Neural cell (in vitro differentiated cells): ENCODE results near the gene RNU2-63P. TPM values are rescaled to one million over a fixed set of nuclear protein-coding genes. Genes with fewer than 3 reads are reported as not detected.
A peak's percentile ranks its signal among the peaks of the same experiment; 100 is the strongest.

Source experiments
- H2AFZ ChIP-seq: fragments of 200-600, 300-800 bp; sonication (generic), shearing (Covaris generic); 2 replicates; pipeline ENCODE4 v1.6.0; 2014; ENCODE audit warnings: low read depth, mild to moderate bottlenecking, antibody characterized with exemption, low read length, moderate library complexity
- H3F3A ChIP-seq: fragments of 200-600 bp; shearing (Covaris generic); 2 replicates; pipeline ENCODE4 v1.6.1; 2016; ENCODE audit warnings: mild to moderate bottlenecking, moderate library complexity, mixed read lengths, antibody characterized with exemption, low read length; ENCODE audit not compliant: insufficient read depth, poor library complexity, severe bottlenecking
- H3K27ac ChIP-seq: fragments of 200-600, 300-800 bp; sonication (generic), shearing (Covaris generic); 2 replicates; pipeline ENCODE4 v1.5.1; 2014; ENCODE audit warnings: mild to moderate bottlenecking, low read length, moderate library complexity
- H3K27me3 ChIP-seq: fragments of 300-800, 200-600 bp; sonication (generic), shearing (Covaris generic); 2 replicates; pipeline ENCODE4 v1.6.0; 2014; ENCODE audit warnings: mild to moderate bottlenecking, low read depth, low read length, moderate library complexity; ENCODE audit not compliant: insufficient read depth
- H3K36me3 ChIP-seq: fragments of 300-800, 200-600 bp; sonication (generic), shearing (Covaris generic); 2 replicates; pipeline ENCODE4 v1.5.1; 2014; ENCODE audit warnings: mild to moderate bottlenecking, antibody characterized with exemption, low read length, moderate library complexity; ENCODE audit not compliant: insufficient read depth
- H3K4me2 ChIP-seq: fragments of 300-800, 200-600 bp; sonication (generic), shearing (Covaris generic); 2 replicates; pipeline ENCODE4 v1.6.0; 2014; ENCODE audit warnings: mild to moderate bottlenecking, low read length
- H3K4me3 ChIP-seq: fragments of 300-800, 200-600 bp; sonication (generic), shearing (Covaris generic); 2 replicates; pipeline ENCODE4 v1.5.1; 2014; ENCODE audit warnings: mild to moderate bottlenecking, low read length, moderate library complexity
- H3K79me2 ChIP-seq: fragments of 200-600 bp; shearing (Covaris generic); replicated peaks from 2 replicates; pipeline ENCODE4 v1.6.0; 2014; ENCODE audit warnings: mild to moderate bottlenecking, low read length, moderate library complexity; ENCODE audit not compliant: insufficient read depth
- H3K9ac ChIP-seq: fragments of 300-800, 200-600 bp; sonication (generic), shearing (Covaris generic); 2 replicates; pipeline ENCODE4 v1.6.1; 2016; ENCODE audit warnings: mild to moderate bottlenecking, low read length, mixed read lengths
- H3K9me2 ChIP-seq: fragments of 200-600 bp; shearing (Covaris generic); 2 replicates; pipeline ENCODE4 v1.6.1; 2016; ENCODE audit warnings: mild to moderate bottlenecking, low read length, mixed read lengths; ENCODE audit not compliant: insufficient read depth
- H3K9me3 ChIP-seq: fragments of 200-600, 300-800 bp; sonication (generic), shearing (Covaris generic); 2 replicates; pipeline ENCODE4 v1.6.1; 2016; ENCODE audit warnings: mild to moderate bottlenecking, mixed run types, low read length, moderate library complexity, mixed read lengths
- H4K20me1 ChIP-seq: fragments of 200-600 bp; shearing (Covaris generic); 2 replicates; pipeline ENCODE4 v1.6.1; 2016; ENCODE audit warnings: mild to moderate bottlenecking, mixed run types; ENCODE audit not compliant: insufficient read depth
- EP300 ChIP-seq: fragments of 450-650 bp; conservative IDR thresholded peaks from 2 replicates; pipeline ENCODE4 v1.6.1; 2014; ENCODE audit warnings: antibody characterized with exemption, mild to moderate bottlenecking, moderate library complexity; ENCODE audit not compliant: poor library complexity, severe bottlenecking
- EZH2 ChIP-seq: fragments of 200-600, 300-800 bp; shearing (Covaris generic), sonication (generic); IDR thresholded peaks from 2 replicates; pipeline ENCODE4 v1.6.1; 2014; ENCODE audit warnings: antibody characterized with exemption, low read length, borderline replicate concordance, mild to moderate bottlenecking; ENCODE audit not compliant: insufficient read depth, poor library complexity, severe bottlenecking
- MXI1 ChIP-seq: fragments of 450-650 bp; conservative IDR thresholded peaks from 2 replicates; pipeline ENCODE4 v1.6.1; 2014; ENCODE audit warnings: antibody characterized with exemption, mild to moderate bottlenecking; ENCODE audit not compliant: poor library complexity, severe bottlenecking
- POLR2AphosphoS5 ChIP-seq: IDR thresholded peaks from 2 replicates; pipeline ENCODE4 v1.6.1; 2012
- RAD21 ChIP-seq: fragments of 450-650 bp; conservative IDR thresholded peaks from 2 replicates; pipeline ENCODE4 v1.6.1; 2014; ENCODE audit warnings: antibody characterized with exemption, mild to moderate bottlenecking, moderate library complexity
- SMC3 ChIP-seq: fragments of 450-650 bp; conservative IDR thresholded peaks from 2 replicates; pipeline ENCODE4 v1.6.1; 2014; ENCODE audit warnings: antibody characterized with exemption, mild to moderate bottlenecking, moderate library complexity; ENCODE audit not compliant: poor library complexity
- TAF1 ChIP-seq: IDR thresholded peaks from 2 replicates; pipeline ENCODE4 v1.6.1; 2012; ENCODE audit warnings: low read depth
- polyA minus RNA-seq: library from RNA; depleted of rRNA, polyadenylated mRNA; stranded (reverse); fragments of >200 nt; gene quantifications from 2 replicates; pipeline ENCODE4 v1.2.3, GENCODE V29; 2014
- polyA plus RNA-seq: library from polyadenylated mRNA; depleted of rRNA; stranded (reverse); fragments of >200 nt; gene quantifications from 2 replicates; pipeline ENCODE4 v1.2.3, GENCODE V29; 2014
- TF ChIP-seq, protein P1 (sequence below): fragments of 450-650 bp; IDR thresholded peaks from 2 replicates; pipeline ENCODE4 v1.5.1; 2014; ENCODE audit warnings: antibody characterized with exemption, mild to moderate bottlenecking, moderate library complexity; ENCODE audit not compliant: poor library complexity, severe bottlenecking
- TF ChIP-seq, protein P2 (sequence below): IDR thresholded peaks from 2 replicates; pipeline ENCODE4 v1.6.1; 2012; ENCODE audit warnings: borderline replicate concordance

RNU2-63P gene
- polyA plus RNA-seq, result not detected in 2 replicates
- not detected in 2 replicates for polyA minus RNA-seq

DNA sequence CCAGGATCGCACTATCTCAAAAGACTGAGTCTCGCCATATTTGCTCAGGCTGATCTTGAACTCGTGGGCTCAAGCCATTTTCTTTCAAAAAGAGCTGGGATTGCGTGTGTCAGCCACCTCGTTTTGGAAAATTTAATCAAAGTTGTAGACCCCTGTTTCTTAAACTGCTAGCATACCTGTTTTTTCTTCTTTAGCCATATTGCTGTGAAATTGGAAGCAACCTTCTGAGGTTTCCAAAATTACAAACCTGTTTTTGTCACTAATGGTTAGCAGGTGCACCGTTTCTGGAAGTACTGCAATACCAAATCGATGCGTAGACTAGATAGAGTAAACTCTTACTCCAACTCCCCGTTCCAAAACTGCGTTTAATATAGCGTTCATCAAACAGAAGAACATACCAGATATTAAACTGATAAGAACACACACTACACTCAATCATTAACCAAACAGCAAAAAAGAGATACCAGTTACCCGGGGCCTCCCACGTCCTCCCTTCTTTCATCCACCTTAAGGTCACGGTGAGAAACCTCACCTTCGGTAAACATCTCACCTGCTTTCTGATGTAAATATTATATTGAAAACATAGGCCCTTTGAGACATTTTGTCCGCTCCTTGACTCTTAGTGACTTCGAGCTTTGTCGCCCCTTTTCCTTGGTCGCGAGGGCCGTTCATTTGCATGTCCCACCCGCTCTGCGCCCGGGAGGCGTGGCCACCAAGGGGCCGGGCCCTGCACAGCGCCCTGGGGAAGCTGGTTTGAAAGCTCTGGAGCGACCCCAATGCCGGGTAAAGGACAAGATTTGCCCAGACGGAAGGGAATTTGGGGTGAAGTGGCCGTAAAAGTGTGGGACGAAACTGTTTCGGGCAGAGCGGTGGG is at the start of gene RNU2-63P:
Gene RNU2-63P, minus strand, starts transcription at position 462 of the 874 bp plus-strand sequence.
- Histone ChIP-seq H4K20me1 (no peaks in the 10 kb centered on the region), H3K36me3 (no peaks in the 10 kb centered on the region), H3K4me3 (peak within 1 kb of the TSS; percentile 70), H2AFZ (peak within 1 kb of the TSS; percentile 56), H3K27ac (peak within 1 kb of the TSS; percentile 33), H3K9ac (peak within 1 kb of the TSS; percentile 64), H3F3A (no peaks in the 10 kb centered on the region), H3K4me2 (no peak within 1 kb of the TSS), H3K9me3 (no peaks in the 10 kb centered on the region), H3K9me2 (no peaks in the 10 kb centered on the region), H3K27me3 (no peaks in the 10 kb centered on the region), H3K79me2 (no peaks in the 10 kb centered on the region)
- TF ChIP-seq TAF1, result no peak
- no peak for TF ChIP-seq SMC3
- TF ChIP-seq, protein P1, sequence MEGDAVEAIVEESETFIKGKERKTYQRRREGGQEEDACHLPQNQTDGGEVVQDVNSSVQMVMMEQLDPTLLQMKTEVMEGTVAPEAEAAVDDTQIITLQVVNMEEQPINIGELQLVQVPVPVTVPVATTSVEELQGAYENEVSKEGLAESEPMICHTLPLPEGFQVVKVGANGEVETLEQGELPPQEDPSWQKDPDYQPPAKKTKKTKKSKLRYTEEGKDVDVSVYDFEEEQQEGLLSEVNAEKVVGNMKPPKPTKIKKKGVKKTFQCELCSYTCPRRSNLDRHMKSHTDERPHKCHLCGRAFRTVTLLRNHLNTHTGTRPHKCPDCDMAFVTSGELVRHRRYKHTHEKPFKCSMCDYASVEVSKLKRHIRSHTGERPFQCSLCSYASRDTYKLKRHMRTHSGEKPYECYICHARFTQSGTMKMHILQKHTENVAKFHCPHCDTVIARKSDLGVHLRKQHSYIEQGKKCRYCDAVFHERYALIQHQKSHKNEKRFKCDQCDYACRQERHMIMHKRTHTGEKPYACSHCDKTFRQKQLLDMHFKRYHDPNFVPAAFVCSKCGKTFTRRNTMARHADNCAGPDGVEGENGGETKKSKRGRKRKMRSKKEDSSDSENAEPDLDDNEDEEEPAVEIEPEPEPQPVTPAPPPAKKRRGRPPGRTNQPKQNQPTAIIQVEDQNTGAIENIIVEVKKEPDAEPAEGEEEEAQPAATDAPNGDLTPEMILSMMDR, result no peak
- TF ChIP-seq MXI1, result no peak
- TF ChIP-seq, protein P2, sequence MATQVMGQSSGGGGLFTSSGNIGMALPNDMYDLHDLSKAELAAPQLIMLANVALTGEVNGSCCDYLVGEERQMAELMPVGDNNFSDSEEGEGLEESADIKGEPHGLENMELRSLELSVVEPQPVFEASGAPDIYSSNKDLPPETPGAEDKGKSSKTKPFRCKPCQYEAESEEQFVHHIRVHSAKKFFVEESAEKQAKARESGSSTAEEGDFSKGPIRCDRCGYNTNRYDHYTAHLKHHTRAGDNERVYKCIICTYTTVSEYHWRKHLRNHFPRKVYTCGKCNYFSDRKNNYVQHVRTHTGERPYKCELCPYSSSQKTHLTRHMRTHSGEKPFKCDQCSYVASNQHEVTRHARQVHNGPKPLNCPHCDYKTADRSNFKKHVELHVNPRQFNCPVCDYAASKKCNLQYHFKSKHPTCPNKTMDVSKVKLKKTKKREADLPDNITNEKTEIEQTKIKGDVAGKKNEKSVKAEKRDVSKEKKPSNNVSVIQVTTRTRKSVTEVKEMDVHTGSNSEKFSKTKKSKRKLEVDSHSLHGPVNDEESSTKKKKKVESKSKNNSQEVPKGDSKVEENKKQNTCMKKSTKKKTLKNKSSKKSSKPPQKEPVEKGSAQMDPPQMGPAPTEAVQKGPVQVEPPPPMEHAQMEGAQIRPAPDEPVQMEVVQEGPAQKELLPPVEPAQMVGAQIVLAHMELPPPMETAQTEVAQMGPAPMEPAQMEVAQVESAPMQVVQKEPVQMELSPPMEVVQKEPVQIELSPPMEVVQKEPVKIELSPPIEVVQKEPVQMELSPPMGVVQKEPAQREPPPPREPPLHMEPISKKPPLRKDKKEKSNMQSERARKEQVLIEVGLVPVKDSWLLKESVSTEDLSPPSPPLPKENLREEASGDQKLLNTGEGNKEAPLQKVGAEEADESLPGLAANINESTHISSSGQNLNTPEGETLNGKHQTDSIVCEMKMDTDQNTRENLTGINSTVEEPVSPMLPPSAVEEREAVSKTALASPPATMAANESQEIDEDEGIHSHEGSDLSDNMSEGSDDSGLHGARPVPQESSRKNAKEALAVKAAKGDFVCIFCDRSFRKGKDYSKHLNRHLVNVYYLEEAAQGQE, result no peak
- peak; percentile 90 for TF ChIP-seq POLR2AphosphoS5
- TF ChIP-seq RAD21, result no peak
- no peak for TF ChIP-seq EZH2
- TF ChIP-seq EP300, result peak; percentile 45

DNA sequence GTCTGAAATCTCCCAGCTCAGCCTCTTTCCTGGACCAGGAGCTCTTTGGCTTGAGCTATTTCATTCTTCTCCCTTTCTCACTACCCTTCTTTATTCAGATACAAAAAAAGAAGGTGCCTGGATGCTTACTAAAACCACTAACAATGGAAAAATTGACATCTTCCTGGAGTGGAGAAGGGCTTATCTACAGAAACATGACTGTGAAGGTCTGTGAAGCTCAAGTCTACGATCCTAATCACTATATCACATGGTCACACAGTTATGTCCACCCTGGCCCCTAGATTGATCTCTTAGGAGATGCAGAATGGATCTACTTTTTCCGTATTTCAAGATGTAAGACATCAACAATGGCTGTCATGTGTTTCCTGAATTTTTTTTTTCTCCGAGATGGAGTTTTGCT is 44.9 kb upstream of the RNU2-63P start:
- H3K9me3 ChIP-seq, result no peaks in the 10 kb centered on the region
- no peaks in the 10 kb centered on the region for H3K27me3 ChIP-seq
- no peak overlapping the region for H3K9ac ChIP-seq
- H3K27ac ChIP-seq, result no peak overlapping the region
- H3K9me2 ChIP-seq, result no peaks in the 10 kb centered on the region
- TF ChIP-seq EZH2, result no peak
- TF ChIP-seq, protein P1, result no peak
- TF ChIP-seq, protein P2, result no peak
- no peak for TF ChIP-seq TAF1
- TF ChIP-seq RAD21, result no peak
- no peak for TF ChIP-seq EP300
- TF ChIP-seq MXI1, result no peak
- no peak for TF ChIP-seq POLR2AphosphoS5
- TF ChIP-seq SMC3, result no peak
- H3K4me3 ChIP-seq, result no peak overlapping the region
- no peak overlapping the region for H3K4me2 ChIP-seq
- H4K20me1 ChIP-seq, result no peaks in the 10 kb centered on the region
- H2AFZ ChIP-seq, result no peak overlapping the region
- no peaks in the 10 kb centered on the region for H3K79me2 ChIP-seq
- H3F3A ChIP-seq, result no peaks in the 10 kb centered on the region
- no peaks in the 10 kb centered on the region for H3K36me3 ChIP-seq
